T-helper 9 cell (primary cell): ENCODE data around the gene NMD3.
"Not testable (repeated sequence)": the region's sequence is repeated elsewhere in the genome, so short reads cannot be mapped to it uniquely, and the experiment has no call there.

Source experiments
- DNase-seq: peaks from one replicate; pipeline ENCODE4 v3.0.0-alpha.2; 2020

NMD3 gene

GRCh38 chr3:161231861-161232260 lies 10.8 kb downstream of the NMD3 start:
- no peak for DNase-seq

GRCh38 chr3:161233557-161233956 lies 12.4 kb downstream of the NMD3 start:
- DNase-seq = no peak

DNA sequence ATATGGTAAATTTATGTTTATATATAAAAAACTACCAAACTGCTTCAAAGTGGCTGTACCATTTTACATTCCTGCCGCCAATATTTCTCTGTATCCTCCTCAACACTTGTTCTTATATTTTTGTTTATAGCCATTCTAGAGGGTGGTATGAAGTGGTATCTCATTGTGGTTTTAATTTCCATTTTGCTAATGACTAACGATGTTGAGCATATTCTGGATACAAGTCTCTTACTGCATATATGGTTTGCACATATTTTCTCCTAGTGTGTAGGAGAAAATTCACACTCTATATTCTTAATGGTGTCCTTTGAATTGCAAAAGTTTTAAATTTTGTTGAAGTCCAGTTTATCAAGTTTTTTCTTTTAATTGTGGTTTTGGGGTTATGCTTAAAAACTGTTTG lies 15.1 kb downstream of the NMD3 start:
- DNase-seq = no peak

DNA sequence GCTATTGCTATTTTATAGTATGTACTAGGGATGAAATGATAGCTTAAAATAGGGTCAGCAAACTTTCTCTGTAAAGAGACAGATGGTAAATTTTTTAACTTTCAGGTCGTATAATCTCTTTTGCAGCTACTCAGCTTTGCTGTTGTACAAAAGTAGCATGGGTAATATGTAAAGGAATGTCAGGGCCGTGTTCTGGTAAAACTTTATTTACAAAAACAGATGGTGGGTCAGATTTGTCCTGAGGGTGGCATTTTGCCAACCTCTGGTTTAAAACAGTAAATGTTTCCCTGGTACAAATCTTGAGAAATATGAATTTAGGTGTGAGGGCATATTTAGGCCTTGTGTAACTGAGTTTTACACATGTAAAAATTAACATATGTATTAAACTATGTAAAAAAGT lies 18.6 kb downstream of the NMD3 start:
- DNase-seq = no peak

DNA sequence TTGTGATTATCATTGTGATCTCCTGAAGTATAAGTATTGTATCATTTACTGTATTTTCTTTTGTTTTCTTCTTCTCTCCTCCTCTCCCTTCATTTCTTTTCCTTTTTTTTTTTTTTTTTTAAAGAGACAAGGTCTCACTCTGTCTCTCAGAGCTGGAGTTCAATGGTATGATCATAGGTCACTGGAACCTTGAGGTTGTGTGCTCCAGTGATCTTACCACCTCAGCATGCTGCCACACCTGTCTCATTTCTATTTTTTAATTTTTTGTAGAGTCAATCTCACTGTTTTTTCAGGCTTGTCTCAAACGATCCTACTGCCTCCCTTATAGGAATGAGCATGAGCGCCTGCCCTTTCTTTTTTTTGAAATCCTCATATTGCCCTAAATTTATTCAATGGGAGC lies 23.4 kb downstream of the NMD3 start:
- no peak for DNase-seq

GRCh38 chr3:161247049-161247448 lies 25.9 kb downstream of the NMD3 start:
- no peak for DNase-seq

GRCh38 chr3:161250116-161250515 lies 29.0 kb downstream of the NMD3 start:
- DNase-seq = no peak

DNA sequence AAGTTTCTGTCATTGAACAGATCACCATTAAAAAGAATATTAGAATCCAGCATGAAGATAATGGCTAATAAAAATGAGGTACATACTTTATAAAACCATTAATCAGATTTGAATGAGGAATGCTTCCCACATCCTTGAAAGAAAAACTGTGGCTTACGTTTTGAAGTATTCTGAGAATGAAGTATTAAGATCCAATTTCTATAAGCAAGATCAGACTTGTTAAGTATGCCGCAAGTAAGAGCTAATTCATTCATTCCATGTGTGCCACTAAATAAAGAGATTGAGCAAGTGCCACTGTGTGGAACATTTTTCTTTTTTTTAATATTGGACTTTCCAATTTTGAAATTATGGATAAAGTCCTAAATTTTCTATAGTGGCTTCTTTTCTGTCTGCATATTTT lies 30.6 kb downstream of the NMD3 start:
- DNase-seq = no peak

DNA sequence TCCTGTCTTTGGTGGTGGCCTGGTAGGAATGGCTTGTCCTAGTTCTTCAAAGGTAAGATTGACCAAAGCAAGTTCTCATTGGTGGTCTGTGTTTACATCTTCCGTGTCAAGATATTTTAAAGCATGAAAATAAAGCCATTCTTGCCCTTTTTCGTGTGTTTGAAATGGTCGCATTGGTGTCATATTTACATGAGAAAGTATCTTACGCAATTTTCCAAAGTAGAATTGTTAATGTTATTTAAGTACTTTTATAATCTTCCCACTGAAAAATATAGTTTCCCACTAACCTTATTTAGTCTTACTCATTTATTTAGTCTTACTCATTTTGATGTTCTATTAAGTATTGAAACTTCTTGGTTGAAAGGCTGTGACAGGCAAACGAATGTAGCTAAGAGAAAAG lies 31.0 kb downstream of the NMD3 start:
- no peak for DNase-seq

DNA sequence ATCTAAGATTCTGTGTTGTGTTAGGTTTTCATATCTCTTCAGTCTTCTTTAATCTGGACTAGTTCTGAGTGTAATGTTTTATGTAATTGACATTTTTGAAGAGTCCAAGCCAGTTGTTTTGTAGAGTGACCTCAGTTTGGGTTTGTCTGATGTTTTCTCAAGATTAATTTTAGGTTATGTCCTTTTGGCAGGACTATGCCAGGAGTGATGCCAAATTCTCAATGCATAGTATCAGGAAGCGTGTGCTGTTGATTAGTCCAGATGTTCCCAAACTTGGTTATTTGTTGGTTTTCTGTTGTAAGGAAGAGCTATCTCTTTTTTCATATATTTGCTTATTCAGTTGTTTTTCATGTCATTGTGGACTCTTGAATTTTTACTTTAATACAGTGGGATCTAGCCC lies 32.6 kb downstream of the NMD3 start:
- DNase-seq = no peak

GRCh38 chr3:161254861-161255260 lies 33.8 kb downstream of the NMD3 start:
- no peak for DNase-seq

- DNase-seq = no peak
Measured at GRCh38 chr3:161263057-161263456, 41.9 kb downstream of the NMD3 start.

- DNase-seq = no peak
Measured at GRCh38 chr3:161264852-161265251, 43.7 kb downstream of the NMD3 start.

- DNase-seq = no peak
Measured at GRCh38 chr3:161265916-161266571, 44.9 kb downstream of the NMD3 start.

DNA sequence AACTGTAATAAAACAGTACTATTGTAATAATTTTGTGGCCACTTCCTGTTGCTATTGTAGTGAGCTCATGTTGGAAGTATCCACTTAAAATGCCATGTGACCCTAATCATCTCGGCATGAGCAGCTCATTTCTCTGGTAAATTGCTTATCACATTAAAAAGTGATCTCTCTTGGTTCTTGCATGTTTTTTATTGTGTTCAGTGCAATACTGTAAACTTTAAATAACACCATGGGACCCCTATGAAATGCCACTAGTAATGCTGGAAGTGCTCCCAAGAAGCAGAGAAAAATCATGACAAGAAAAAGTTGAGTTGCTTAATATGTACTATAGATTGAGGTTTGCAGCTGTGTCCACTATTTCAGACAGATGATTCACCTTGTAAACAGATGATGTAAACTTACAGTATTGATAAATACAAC lies 45.6 kb downstream of the NMD3 start:
- no peak for DNase-seq

GRCh38 chr3:161267646-161268045 lies 46.5 kb downstream of the NMD3 start:
- DNase-seq = no peak

DNA sequence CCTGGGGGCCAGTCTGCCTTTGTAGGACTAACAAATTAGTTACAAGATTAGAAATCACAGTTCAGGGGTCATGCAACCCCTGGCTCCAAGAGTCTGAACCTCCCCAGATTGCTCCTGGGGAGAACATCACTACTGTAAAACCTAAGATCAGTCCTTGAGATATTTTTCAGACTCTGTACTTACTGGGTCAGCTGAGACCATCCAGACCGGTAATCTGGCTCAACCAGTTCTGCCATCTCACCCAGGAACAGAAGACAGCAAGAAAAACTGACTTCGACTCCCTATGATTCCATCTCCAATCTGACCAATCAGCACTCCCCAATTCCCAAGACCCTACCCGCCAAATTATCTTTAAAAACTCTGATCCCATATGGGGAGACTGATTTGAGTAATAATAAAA lies 47.5 kb downstream of the NMD3 start:
- DNase-seq = no peak

GRCh38 chr3:161270991-161271390 lies 49.9 kb downstream of the NMD3 start:
- DNase-seq = no peak

DNA sequence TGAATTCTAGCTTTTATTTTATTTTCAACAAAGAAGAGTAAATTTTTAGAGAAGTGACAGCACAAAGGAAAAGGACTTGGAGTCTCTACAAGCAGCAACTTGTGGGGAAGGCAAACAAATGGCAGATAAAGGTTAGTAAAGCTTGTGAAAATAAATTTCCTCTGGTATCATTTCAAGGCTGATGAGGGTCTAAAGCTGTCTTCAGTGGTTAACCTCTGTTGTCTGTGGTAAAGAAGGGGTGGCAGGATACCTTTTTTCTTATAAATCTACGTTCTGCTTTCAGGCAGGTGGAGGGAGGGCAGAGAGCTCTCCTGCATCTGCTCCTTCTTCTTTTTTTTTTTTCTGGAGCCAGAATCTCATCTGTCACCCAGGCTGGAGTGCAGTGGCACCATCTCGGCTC lies 50.5 kb downstream of the NMD3 start:
- DNase-seq = no peak

GRCh38 chr3:161272524-161272923 lies 51.4 kb downstream of the NMD3 start:
- DNase-seq = no peak

DNA sequence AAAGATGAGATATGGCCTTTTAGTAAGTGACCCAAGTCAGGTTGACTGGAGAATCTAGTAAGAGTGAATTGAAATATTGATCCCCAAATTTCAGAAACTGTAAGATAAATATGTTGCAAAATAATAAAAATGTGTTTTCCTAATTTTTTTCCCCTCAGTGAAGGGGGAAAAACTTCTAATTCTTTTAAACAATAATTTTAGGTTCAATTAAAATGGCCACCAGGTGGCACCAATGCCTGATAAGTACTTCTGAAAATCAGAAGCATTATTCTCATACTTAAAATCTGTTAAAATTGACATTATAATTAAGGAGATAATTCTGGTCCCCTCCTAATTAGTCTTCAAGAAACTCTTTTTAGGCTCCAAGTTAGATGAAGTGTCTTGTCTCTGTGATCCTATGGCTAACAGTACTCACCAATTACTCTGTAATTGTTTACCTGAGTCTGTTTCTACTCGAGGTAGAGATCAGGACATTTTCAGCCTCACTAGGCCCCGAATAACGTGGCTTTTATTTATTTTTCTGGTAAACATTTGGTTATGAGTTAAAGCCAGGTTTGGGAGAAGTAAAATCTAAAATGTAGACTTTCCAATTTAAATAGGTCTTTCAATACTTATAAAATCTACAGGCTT lies 52.6 kb downstream of the NMD3 start:
- DNase-seq = peak; percentile 31

DNA sequence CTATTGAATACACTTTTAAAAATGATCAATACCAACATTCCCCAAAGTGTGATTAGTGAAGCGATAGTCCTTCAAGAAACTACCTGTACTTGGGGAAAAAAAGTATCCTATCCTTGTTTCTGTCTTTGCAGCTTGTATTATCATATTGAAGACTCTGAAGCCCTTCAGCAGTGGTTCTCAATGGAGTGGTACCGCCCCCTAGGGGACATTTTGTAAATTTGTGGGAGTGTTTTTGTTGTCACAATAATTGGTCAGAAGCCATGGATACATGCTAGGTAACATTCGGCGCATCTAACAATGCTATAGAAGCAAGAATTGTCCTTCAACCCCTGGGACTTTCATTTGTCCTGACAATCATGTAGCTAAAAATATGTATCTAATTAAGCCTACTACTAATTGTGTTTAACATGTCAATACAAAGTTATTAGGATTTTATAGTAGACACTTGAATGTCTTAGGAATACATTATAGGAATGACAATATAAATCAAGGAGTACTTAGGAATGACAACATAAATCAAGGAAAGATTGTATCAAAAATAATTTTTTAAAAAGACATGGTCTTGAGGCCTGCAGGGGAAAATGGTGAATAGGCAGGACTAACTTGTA lies 53.7 kb downstream of the NMD3 start:
- no peak for DNase-seq

- DNase-seq = no peak
Measured at GRCh38 chr3:161275919-161276318, 54.8 kb downstream of the NMD3 start.

- not testable (repeated sequence) for DNase-seq
Measured at GRCh38 chr3:161282387-161282786, 61.3 kb downstream of the NMD3 start.

GRCh38 chr3:161284989-161285388 lies 63.9 kb downstream of the NMD3 start:
- DNase-seq = no peak
